Heart left ventricle (tissue), 16 donors: ENCODE measurements around the gene TMEM198. TPM values are rescaled to one million over a fixed set of nuclear protein-coding genes. Genes with fewer than 3 reads are reported as not detected.

ENCODE experiments used
- ATAC-seq, 4 donors: fragments of 200-7000 bp; cut with Tn5 transposase; one replicate each; pipeline ENCODE4 v1.9.1; 2020 to 2022; ENCODE audit warnings: moderate library complexity in 4 of 4, mild to moderate bottlenecking in 3 of 4, moderate number of reproducible peaks in 1 of 4
- DNase-seq, 5 donors: peaks; one replicate each; pipeline ENCODE4 v3.0.0-alpha.2; 2020
- H3K27ac ChIP-seq, 12 donors: fragments of 200-600 bp; sonication (generic) in 4 of 12; one replicate each; pipeline versions ENCODE4 v1.5.0 to v1.8.0; 2016 to 2022; ENCODE audit warnings: mild to moderate bottlenecking in 2 of 12
- H3K27me3 ChIP-seq, 9 donors: fragments of 200-600 bp; sonication (generic) in 2 of 9; one replicate each; pipeline versions ENCODE4 v1.5.1 to v1.8.0; 2016 to 2022; ENCODE audit warnings: mild to moderate bottlenecking in 3 of 9
- H3K36me3 ChIP-seq, 9 donors: fragments of 200-600 bp; sonication (generic) in 2 of 9; one replicate each; pipeline versions ENCODE4 v1.5.0 to v1.8.0; 2018 to 2022; ENCODE audit warnings: mild to moderate bottlenecking in 2 of 9
- H3K4me1 ChIP-seq, 12 donors: fragments of 200-600 bp; sonication (generic) in 4 of 12; one replicate each; pipeline versions ENCODE4 v1.5.0 to v1.8.0; 2016 to 2022; ENCODE audit warnings: mild to moderate bottlenecking in 3 of 12
- H3K4me3 ChIP-seq, 12 donors: fragments of 200-600 bp; sonication (generic) in 4 of 12; one replicate each; pipeline versions ENCODE4 v1.5.0 to v1.8.0; 2017 to 2022; ENCODE audit warnings: mild to moderate bottlenecking in 9 of 12, moderate library complexity in 4 of 12
- H3K9me3 ChIP-seq, 12 donors: fragments of 200-600 bp; sonication (generic) in 4 of 12; one replicate each; pipeline versions ENCODE4 v1.5.0 to v1.8.0; 2016 to 2022; ENCODE audit warnings: mild to moderate bottlenecking in 1 of 12
- POLR2A ChIP-seq, 2 donors: fragments of 450-650 bp; IDR thresholded peaks; one replicate each; pipeline ENCODE4 v1.6.1; 2017; ENCODE audit warnings: antibody characterized with exemption in 2 of 2, mild to moderate bottlenecking in 2 of 2, moderate library complexity in 2 of 2
- WGBS, 4 donors: extraction: QIAGEN DNeasy Blood & Tissue Kit in 2 of 4; methylation state at CpG; one replicate each; pipeline versions ENCODE4 v1.1.5 to v1.1.7; 2013 to 2018; 5-methylcytosine and 5-hydroxymethylcytosine counted together
- intact Hi-C, 10 donors: fragments of 100-400 bp; cut with DNase I; formaldehyde crosslinking; loops; one replicate each; pipeline versions ENCODE4 v1.11.1 to v1.14.2; 2022
- polyA plus RNA-seq, 2 donors: library from polyadenylated mRNA; stranded (reverse); fragments of 200-250 nt; gene quantifications; one replicate each; pipeline ENCODE4 v1.2.3, GENCODE V29; 2013
- total RNA-seq, 9 donors: library from RNA; depleted of rRNA in 2 of 9; stranded (reverse); fragments of >200 nt in 2 of 9; fragmentation: NEBNext Ultra II Directional in 3 of 9; extraction: Animal tissue kit (Norgen Biotek cat#: 25700) in 3 of 9; gene quantifications; one replicate each; pipeline versions ENCODE4 v1.1.0 to v1.2.4, GENCODE V29; 2016 to 2023
- TF ChIP-seq, protein P1 (sequence below), 12 donors: fragments of 200-600 bp; sonication (generic) in 4 of 12; IDR thresholded peaks; one replicate each; pipeline versions ENCODE4 v1.5.0 to v1.8.0; 2018 to 2022; ENCODE audit warnings: antibody characterized with exemption in 12 of 12, mild to moderate bottlenecking in 5 of 12
- donor health status: ischemic (EF 13 %, LVEDD 7.1; RV severe dilation, severe dysfunction).
- donor health status: healthy with polysubstance abuse.
- donor health status: DM: no; HTN: yes; CAD: no.
- donor health status: DM: no; HTN: no; CAD: no.
- donor health status: ischemic (EF 25% LVEDD 6.9; RV normal size, moderate dysfunction).
- donor health status: ischemic (EF 25% LVEDD 5.7; RV mildly dilated, moderate dysfunction).
- donor health status: healthy.
- donor health status: DM: yes; HTN: yes; CAD: no.
- donor health status: ischemic (EF 35%, LVEDD 5.7; RV mildly dilated, moderate dysfunction).
- donor health status: nonischemic (EF 11% LVEDD 7.7; RV severe dilation, severe dysfunction).
- donor health status: DM: yes; HTN: yes; CAD: no.
- donor health status: PGD.
- donor health status: ischemic (EF 29% LVEDD 5.4; RV normal size, mild dysfunction).
- donor health status: nonischemic (EF 23%, LVEDD 6.1; RV moderate dilation, normal function).

The TMEM198 gene
- total and polyA plus RNA-seq, 11 donors: 0.65 to 10.2 (median 2.3) TPM

DNA sequence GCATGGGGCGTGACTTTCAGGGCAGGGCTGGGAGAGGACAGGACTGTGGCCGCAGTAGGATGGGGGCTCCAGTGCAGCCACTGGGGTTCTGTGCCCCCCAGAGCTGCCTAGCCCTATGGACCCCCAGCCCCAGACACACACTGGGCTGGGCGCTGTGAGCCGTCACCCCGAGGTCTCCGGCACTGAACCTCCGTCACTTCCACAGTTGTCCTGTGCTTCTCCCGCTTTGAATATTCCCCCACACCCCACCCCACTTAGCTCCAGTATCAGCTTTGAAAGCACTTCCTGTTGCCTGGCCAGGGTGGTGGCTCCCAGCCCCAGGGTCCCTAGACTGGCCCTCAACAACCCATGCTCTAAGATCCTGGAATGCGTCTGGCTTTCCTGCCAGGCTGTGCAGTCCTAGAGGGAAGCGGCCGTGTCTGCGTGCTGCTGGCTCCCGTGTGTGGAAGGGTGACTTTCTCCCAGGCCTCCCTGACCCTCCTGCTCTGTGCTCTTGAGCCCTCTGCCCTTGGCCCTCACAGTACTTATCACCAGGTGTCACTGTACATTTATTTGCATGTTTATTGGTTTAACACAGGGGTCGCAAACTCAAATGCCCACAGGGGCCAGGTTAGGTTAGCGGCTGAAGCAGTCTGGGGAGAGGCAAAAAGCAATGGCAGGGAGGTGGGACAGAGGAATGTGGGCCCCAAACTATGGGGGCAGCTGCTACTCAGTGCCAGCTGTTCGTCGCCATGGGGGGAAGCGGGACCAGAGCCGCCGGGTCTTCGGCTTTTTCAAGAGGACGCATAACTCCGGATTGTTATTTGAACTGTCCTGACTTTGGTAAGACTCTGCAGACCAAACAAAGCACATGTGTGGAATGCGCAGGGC lies 17.6 kb downstream of the TMEM198 start:
- peaks cover 0 to 31% (median 7%) of the 10 kb centered on the region in 12 donors for H3K4me1 ChIP-seq
- no peaks in the 10 kb centered on the region for H3K9me3 ChIP-seq
- peaks cover 0 to 68% (median 48%) of the 10 kb centered on the region in 9 donors for H3K36me3 ChIP-seq
- ATAC-seq (peak in 3 of 4 donors; percentile 5 to 67 (median 30)), DNase-seq (peak in 3 of 5 donors; percentile 14 to 38 (median 17))
- no peaks in the 10 kb centered on the region for H3K27me3 ChIP-seq
- no peak overlapping the region for H3K4me3 ChIP-seq
- intact Hi-C loops: loop anchor here in 1 of 10 donors (5.0 to 10.0 kb wide), 2 partner anchors 36 to 73 kb away; partner anchors contain the start of gene STK11IP
- WGBS, 4 donors: 58 to 62% (median 60%) methylated on average over 20 to 24 of the region's 24 CpGs
- no peak for TF ChIP-seq POLR2A (IDR thresholded peaks at IDR 0.05)
- TF ChIP-seq, protein P1, sequence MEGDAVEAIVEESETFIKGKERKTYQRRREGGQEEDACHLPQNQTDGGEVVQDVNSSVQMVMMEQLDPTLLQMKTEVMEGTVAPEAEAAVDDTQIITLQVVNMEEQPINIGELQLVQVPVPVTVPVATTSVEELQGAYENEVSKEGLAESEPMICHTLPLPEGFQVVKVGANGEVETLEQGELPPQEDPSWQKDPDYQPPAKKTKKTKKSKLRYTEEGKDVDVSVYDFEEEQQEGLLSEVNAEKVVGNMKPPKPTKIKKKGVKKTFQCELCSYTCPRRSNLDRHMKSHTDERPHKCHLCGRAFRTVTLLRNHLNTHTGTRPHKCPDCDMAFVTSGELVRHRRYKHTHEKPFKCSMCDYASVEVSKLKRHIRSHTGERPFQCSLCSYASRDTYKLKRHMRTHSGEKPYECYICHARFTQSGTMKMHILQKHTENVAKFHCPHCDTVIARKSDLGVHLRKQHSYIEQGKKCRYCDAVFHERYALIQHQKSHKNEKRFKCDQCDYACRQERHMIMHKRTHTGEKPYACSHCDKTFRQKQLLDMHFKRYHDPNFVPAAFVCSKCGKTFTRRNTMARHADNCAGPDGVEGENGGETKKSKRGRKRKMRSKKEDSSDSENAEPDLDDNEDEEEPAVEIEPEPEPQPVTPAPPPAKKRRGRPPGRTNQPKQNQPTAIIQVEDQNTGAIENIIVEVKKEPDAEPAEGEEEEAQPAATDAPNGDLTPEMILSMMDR (IDR thresholded peaks at IDR 0.05): no peak
- peak overlapping the region in 4 of 12 donors; percentile 6 to 44 (median 21) for H3K27ac ChIP-seq

GRCh38 chr2:219562049-219563020 lies 18.5 kb downstream of the TMEM198 start:
- ATAC-seq (no peak), DNase-seq (peak in 3 of 5 donors; percentile 7 to 55 (median 14))
- Histone ChIP-seq H3K4me3 (no peak overlapping the region), H3K27ac (peak overlapping the region in 2 of 12 donors; percentile 14 to 24), H3K36me3 (peaks cover 0 to 71% (median 45%) of the 10 kb centered on the region in 9 donors), H3K4me1 (peaks cover 0 to 31% (median 7%) of the 10 kb centered on the region in 12 donors), H3K9me3 (no peaks in the 10 kb centered on the region), H3K27me3 (no peaks in the 10 kb centered on the region)
- TF ChIP-seq, protein P1 (IDR thresholded peaks at IDR 0.05): no peak
- TF ChIP-seq POLR2A (IDR thresholded peaks at IDR 0.05): no peak
- 75 to 81% (median 78%) methylated on average over 21 to 35 of the region's 35 CpGs for WGBS, 4 donors
- intact Hi-C loops: loop anchor here in 1 of 10 donors (5.0 to 10.0 kb wide), 2 partner anchors 35 to 72 kb away; partner anchors contain the start of gene STK11IP

GRCh38 chr2:219563271-219563928 lies 19.6 kb downstream of the TMEM198 start:
- Histone ChIP-seq H3K4me3 (no peak overlapping the region), H3K4me1 (peaks cover 0 to 31% (median 7%) of the 10 kb centered on the region in 12 donors), H3K27ac (no peak overlapping the region), H3K9me3 (no peaks in the 10 kb centered on the region), H3K27me3 (no peaks in the 10 kb centered on the region), H3K36me3 (peaks cover 0 to 78% (median 39%) of the 10 kb centered on the region in 9 donors)
- ATAC-seq (no peak), DNase-seq (peak in 1 of 5 donors; percentile 51)
- intact Hi-C loops: loop anchor here in 1 of 10 donors (5.0 to 10.0 kb wide), 2 partner anchors 34 to 71 kb away; partner anchors contain the start of gene STK11IP
- TF ChIP-seq, protein P1 (IDR thresholded peaks at IDR 0.05): no peak
- TF ChIP-seq POLR2A (IDR thresholded peaks at IDR 0.05): no peak
- WGBS, 4 donors: 90 to 93% (median 91%) methylated on average over 20 of the region's 20 CpGs
